LoVo (cell line): ENCODE measurements around the gene STPG2.
A peak's percentile ranks its signal among the peaks of the same experiment; 100 is the strongest.

Experiments used
- DNase-seq: peaks from one replicate; pipeline ENCODE4 v3.0.0-alpha.2; 2016; ENCODE audit warnings: low spot score

STPG2 gene

DNA sequence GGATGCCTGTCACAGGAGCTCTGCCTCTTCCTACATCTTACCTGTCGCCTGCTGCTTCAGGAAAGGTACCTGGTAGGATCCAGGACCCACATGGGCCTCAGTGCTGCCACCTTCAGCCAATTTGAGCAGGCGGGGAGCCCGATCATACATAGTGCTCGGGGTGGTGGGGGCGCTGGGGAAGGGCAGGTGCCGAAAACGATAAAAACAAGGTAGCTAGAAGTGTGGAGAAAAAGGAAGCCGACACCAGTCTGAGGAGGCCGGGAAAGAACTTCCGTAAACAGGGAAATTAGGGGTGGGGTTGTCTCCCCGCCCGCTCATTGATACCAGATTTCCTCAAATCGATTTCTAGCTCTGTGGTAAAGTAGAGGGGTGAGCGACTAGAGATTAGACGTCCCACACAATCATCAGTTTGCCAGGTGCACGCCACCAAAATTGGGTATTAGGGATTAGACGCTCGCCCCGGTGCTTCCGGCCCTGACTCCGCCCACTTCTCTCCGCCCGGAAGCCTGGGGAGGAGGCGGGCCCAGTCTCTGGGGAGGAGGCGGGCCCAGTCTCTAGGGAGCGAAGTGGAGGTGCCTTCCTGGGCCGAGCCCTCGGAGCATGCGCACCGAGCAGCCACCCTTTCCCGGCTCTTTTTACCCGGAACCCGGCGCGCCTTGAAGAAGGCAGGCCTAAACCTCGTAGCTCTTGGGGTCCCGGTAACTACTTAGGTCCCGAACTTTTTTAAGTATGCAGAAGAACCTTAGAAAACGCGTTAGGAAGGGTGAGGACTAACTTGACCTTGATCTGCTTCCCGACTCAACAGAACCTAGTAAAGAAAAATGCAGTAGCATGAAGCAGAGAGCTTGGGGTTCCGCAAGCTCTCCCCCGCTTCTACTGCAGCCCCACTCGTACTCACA, at the start of gene STPG2:
Gene STPG2, minus strand, starts transcription at position 476 of the 899 bp plus-strand sequence.
- DNase-seq: peak; percentile 96

- DNase-seq: no peak
Observed at GRCh38 chr4:98185279-98185678, 42.0 kb upstream of the STPG2 start.

DNA sequence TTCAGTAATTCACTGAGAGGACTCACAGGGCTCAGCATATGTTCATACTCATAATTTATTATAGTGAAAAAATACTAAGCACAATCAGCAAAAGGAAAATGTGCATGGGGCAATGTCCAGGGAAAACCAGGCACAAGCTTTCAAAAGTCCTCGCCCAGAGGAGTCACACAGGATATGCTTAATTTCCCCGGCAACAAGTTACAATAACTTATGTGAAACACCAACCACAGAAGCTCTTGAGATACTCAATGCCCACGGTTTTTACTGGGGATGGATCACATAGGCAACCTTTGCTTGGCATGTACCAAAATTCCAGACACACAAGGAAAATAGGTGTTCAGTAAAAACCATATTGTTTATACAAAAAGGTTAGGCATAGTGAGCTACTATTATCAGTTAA, 38.5 kb upstream of the STPG2 start:
- peak; percentile 3 for DNase-seq

- DNase-seq: no peak
Observed at GRCh38 chr4:98179951-98180350, 36.7 kb upstream of the STPG2 start.

DNA sequence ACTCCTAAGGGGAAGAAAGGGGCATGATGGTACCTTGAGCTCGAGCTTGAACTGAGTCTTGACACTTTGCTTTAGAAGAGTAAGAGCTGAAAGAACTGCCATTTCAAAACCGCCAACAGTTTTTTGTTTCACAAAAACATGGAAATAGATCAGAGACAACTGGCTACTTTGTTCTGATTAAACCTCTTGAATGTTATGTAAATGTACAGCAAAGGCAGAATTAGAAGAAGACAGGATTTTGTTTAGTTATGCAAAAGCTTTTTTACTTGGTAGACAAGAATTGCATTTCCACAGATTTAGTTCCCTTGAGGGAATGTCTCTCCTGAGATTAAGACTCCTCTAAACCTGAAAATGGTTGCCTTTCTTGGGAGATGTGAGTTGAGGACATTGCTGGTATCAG, 33.3 kb upstream of the STPG2 start:
- DNase-seq: no peak

DNA sequence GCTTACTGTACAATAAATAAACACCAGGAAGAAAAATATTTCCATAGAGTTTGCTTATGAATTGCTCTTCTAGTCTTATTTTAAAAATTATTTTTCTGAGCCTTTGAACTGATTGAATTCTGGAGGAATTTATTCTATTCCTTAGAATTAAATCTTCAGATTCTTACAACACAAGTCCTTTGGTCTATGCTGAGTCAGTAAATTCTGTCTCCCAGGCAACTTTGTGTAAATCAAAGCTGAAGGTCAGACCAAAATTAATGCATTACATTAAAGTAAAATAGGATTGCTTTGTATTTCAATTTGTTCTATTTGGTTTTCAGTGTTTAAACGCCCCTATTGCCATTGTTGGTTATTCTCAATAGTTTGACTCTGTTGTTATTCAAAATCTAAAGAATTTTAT, 26.8 kb upstream of the STPG2 start:
- DNase-seq: no peak

GRCh38 chr4:98166731-98167041, 23.4 kb upstream of the STPG2 start:
- DNase-seq: no peak

GRCh38 chr4:98166025-98166730, 22.9 kb upstream of the STPG2 start:
- DNase-seq: peak; percentile 25

- DNase-seq: no peak
Observed at GRCh38 chr4:98162696-98163095, 19.4 kb upstream of the STPG2 start.

- DNase-seq: no peak
Observed at GRCh38 chr4:98151145-98151924, 8.1 kb upstream of the STPG2 start.

- no peak for DNase-seq
Observed at GRCh38 chr4:98150092-98150761, 7.0 kb upstream of the STPG2 start.

GRCh38 chr4:98148856-98149255, 5.6 kb upstream of the STPG2 start:
- no peak for DNase-seq

- DNase-seq: no peak
Observed at GRCh38 chr4:98126141-98126540, 17.1 kb downstream of the STPG2 start.

- DNase-seq: no peak
Observed at GRCh38 chr4:98125585-98125984, 17.7 kb downstream of the STPG2 start.

GRCh38 chr4:98117363-98117762, 25.9 kb downstream of the STPG2 start:
- no peak for DNase-seq

DNA sequence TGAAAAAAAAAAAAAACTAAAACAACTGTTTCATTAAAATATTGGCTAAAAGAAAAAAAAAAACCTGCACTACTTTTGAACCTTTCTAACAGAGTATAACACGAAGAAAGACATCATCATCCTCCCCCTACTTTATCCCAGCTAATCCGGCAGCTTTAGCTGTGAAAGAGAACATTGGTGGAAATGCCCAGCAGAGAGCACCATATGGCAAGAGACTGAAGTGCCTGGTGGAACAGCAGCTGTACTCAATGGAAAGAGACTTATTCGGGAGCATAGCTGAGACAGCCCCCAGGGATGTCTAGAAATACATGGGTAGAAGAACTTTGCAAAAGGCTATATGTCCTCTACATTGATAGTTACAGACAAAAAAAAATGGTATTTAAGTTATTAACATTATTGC, 30.3 kb downstream of the STPG2 start:
- no peak for DNase-seq

- DNase-seq: no peak
Observed at GRCh38 chr4:98110929-98111328, 32.3 kb downstream of the STPG2 start.

- DNase-seq: no peak
Observed at GRCh38 chr4:98110214-98110613, 33.1 kb downstream of the STPG2 start.

DNA sequence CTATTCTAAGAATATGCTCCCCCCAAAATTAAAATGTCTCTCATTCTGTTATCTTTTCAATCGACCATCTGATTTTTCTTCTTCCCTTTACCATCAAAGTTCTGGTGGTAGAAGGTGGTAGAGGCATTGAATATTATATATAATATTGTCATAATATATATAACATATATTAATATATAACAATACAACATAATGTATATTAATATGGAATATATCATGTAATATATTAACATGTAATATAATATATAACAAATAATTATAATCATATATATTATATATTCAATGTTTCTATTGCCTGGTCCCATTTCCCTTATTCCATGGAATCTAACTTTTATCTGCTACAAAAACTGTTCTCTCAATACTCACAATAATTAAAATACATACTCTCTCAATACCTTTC, 40.6 kb downstream of the STPG2 start:
- DNase-seq: no peak

DNA sequence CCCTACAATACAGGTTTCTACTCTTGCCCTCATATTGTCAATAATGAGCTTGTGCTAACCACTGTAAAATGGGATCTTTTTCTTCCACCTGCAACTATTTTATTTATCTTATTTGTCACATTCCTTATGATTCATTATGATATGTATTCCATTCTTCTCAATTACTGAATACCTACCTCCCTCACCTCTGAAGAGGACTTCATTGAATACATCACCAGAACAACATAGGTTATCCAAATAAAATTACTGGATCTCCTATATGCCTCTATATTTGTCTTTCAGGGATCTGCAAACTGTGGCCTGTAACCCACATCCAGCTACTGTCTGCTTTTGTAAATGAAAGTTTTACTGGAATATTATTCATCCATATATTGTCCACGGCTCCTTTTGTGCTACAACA, 41.3 kb downstream of the STPG2 start:
- no peak for DNase-seq

- DNase-seq: no peak
Observed at GRCh38 chr4:98098764-98099163, 44.5 kb downstream of the STPG2 start.

- no peak for DNase-seq
Observed at GRCh38 chr4:98094118-98094517, 49.2 kb downstream of the STPG2 start.
